NCI-H1694 treated with DMSO at 0.1 percent for 48 hours (cell line): ENCODE measurements around the gene TTC13.
"Not testable (repeated sequence)": the region's sequence is repeated elsewhere in the genome, so short reads cannot be mapped to it uniquely, and the experiment has no call there.

Source experiments
- DNase-seq: peaks from one replicate; lab custom pipeline; 2025; lab: John Stamatoyannopoulos, UW

The TTC13 gene

GRCh38 chr1:230992100-230992774 lies 13.6 kb upstream of the TTC13 start:
- DNase-seq = no peak

GRCh38 chr1:230987448-230987847 lies 8.8 kb upstream of the TTC13 start:
- DNase-seq = no peak

GRCh38 chr1:230986976-230987375 lies 8.3 kb upstream of the TTC13 start:
- no peak for DNase-seq

- DNase-seq = no peak
These were observed 7.0 kb upstream of the TTC13 start for GRCh38 chr1:230985711-230986110.

- DNase-seq = not testable (repeated sequence)
These were observed 6.2 kb upstream of the TTC13 start for GRCh38 chr1:230984622-230985515.

GRCh38 chr1:230983811-230984210 lies 5.2 kb upstream of the TTC13 start:
- no peak for DNase-seq

GRCh38 chr1:230982696-230983095 lies 4.0 kb upstream of the TTC13 start:
- no peak for DNase-seq

GRCh38 chr1:230979952-230980351 lies 1.3 kb upstream of the TTC13 start:
- DNase-seq = no peak

- DNase-seq = no peak
These were observed 692 bp upstream of the TTC13 start for GRCh38 chr1:230979389-230979716.

GRCh38 chr1:230977761-230978490 lies 735 bp downstream of the TTC13 start:
- peak; percentile 45 for DNase-seq

- DNase-seq = no peak
These were observed 1.6 kb downstream of the TTC13 start for GRCh38 chr1:230976825-230977747.

- no peak for DNase-seq
These were observed 2.3 kb downstream of the TTC13 start for GRCh38 chr1:230976360-230976759.

GRCh38 chr1:230975636-230976035 lies 3.0 kb downstream of the TTC13 start:
- DNase-seq = no peak

- no peak for DNase-seq
These were observed 5.8 kb downstream of the TTC13 start for GRCh38 chr1:230972855-230973271.

- DNase-seq = no peak
These were observed 6.9 kb downstream of the TTC13 start for GRCh38 chr1:230971771-230972170.

GRCh38 chr1:230970432-230970831 lies 8.2 kb downstream of the TTC13 start:
- no peak for DNase-seq

GRCh38 chr1:230966358-230966873 lies 12.2 kb downstream of the TTC13 start:
- no peak for DNase-seq

- DNase-seq = no peak
These were observed 13.1 kb downstream of the TTC13 start for GRCh38 chr1:230965535-230965934.

- DNase-seq = no peak
These were observed 13.8 kb downstream of the TTC13 start for GRCh38 chr1:230964896-230965295.

- DNase-seq = no peak
These were observed 20.3 kb downstream of the TTC13 start for GRCh38 chr1:230958370-230958769.

- no peak for DNase-seq
These were observed 21.1 kb downstream of the TTC13 start for GRCh38 chr1:230957580-230957989.
